IPS DF 19.7 (cell line): ENCODE measurements around the gene PIK3R1.
"Not testable (repeated sequence)": the region's sequence is repeated elsewhere in the genome, so short reads cannot be mapped to it uniquely, and the experiment has no call there.

ENCODE experiments used
- DNase-seq: peaks from one replicate; pipeline ENCODE4 v3.0.0-alpha.2; 2013; ENCODE audit warnings: low read depth, low spot score

PIK3R1 gene

GRCh38 chr5:68226546-68227073, 11.1 kb downstream of the PIK3R1 start:
- DNase-seq = no peak

GRCh38 chr5:68227532-68228160, 12.1 kb downstream of the PIK3R1 start:
- no peak for DNase-seq

GRCh38 chr5:68229416-68229815, 13.9 kb downstream of the PIK3R1 start:
- DNase-seq = no peak

- no peak for DNase-seq
These were observed 14.7 kb downstream of the PIK3R1 start for GRCh38 chr5:68230285-68230684.

GRCh38 chr5:68231414-68232076, 16.0 kb downstream of the PIK3R1 start:
- DNase-seq = no peak

GRCh38 chr5:68232277-68232676, 16.7 kb downstream of the PIK3R1 start:
- no peak for DNase-seq

GRCh38 chr5:68233075-68233474, 17.5 kb downstream of the PIK3R1 start:
- no peak for DNase-seq

- DNase-seq = not testable (repeated sequence)
These were observed 19.7 kb downstream of the PIK3R1 start for GRCh38 chr5:68235229-68235628.

- DNase-seq = no peak
These were observed 22.2 kb downstream of the PIK3R1 start for GRCh38 chr5:68237715-68238114.

GRCh38 chr5:68239487-68239886, 23.9 kb downstream of the PIK3R1 start:
- DNase-seq = no peak

- no peak for DNase-seq
These were observed 24.6 kb downstream of the PIK3R1 start for GRCh38 chr5:68240202-68240601.

GRCh38 chr5:68240771-68241170, 25.2 kb downstream of the PIK3R1 start:
- no peak for DNase-seq

GRCh38 chr5:68242743-68243142, 27.2 kb downstream of the PIK3R1 start:
- DNase-seq = no peak

GRCh38 chr5:68243251-68243650, 27.7 kb downstream of the PIK3R1 start:
- DNase-seq = no peak

GRCh38 chr5:68243681-68244080, 28.1 kb downstream of the PIK3R1 start:
- no peak for DNase-seq

GRCh38 chr5:68245319-68245718, 29.8 kb downstream of the PIK3R1 start:
- no peak for DNase-seq

- DNase-seq = no peak
These were observed 31.2 kb downstream of the PIK3R1 start for GRCh38 chr5:68246802-68247201.

GRCh38 chr5:68247627-68248026, 32.1 kb downstream of the PIK3R1 start:
- DNase-seq = no peak

GRCh38 chr5:68248896-68249295, 33.3 kb downstream of the PIK3R1 start:
- no peak for DNase-seq

GRCh38 chr5:68249520-68249919, 34.0 kb downstream of the PIK3R1 start:
- DNase-seq = no peak

GRCh38 chr5:68250661-68251298, 35.2 kb downstream of the PIK3R1 start:
- no peak for DNase-seq

- DNase-seq = no peak
These were observed 35.8 kb downstream of the PIK3R1 start for GRCh38 chr5:68251386-68251785.
